GM13977 (cell line): ENCODE results near the gene NTNG2.

Experiments used
- DNase-seq: peaks from one replicate; pipeline ENCODE4 v3.0.0; 2012; ENCODE audit warnings: low spot score
- in situ Hi-C: fragments of 300-500 bp; cut with MboI; formaldehyde crosslinking; loops from one replicate; pipeline ENCODE4 v1.12.0; 2022; ENCODE audit warnings: low sequenced_read_pairs, low pct_unique_long_range_greater_than_20kb, mixed read lengths, inconsistent platforms; ENCODE audit not compliant: unreplicated experiment
- TF ChIP-seq, protein P1 (sequence below): IDR thresholded peaks from 2 replicates; pipeline ENCODE4 v1.5.1; 2012; ENCODE audit warnings: mild to moderate bottlenecking, control low read depth; ENCODE audit not compliant: insufficient read depth; ENCODE audit errors: extremely low read depth, missing control alignments

Gene NTNG2

GRCh38 chr9:132243156-132244074 is 81.6 kb downstream of the NTNG2 start:
- no peak for DNase-seq
- in situ Hi-C loops: no loop called here
- TF ChIP-seq, protein P1, sequence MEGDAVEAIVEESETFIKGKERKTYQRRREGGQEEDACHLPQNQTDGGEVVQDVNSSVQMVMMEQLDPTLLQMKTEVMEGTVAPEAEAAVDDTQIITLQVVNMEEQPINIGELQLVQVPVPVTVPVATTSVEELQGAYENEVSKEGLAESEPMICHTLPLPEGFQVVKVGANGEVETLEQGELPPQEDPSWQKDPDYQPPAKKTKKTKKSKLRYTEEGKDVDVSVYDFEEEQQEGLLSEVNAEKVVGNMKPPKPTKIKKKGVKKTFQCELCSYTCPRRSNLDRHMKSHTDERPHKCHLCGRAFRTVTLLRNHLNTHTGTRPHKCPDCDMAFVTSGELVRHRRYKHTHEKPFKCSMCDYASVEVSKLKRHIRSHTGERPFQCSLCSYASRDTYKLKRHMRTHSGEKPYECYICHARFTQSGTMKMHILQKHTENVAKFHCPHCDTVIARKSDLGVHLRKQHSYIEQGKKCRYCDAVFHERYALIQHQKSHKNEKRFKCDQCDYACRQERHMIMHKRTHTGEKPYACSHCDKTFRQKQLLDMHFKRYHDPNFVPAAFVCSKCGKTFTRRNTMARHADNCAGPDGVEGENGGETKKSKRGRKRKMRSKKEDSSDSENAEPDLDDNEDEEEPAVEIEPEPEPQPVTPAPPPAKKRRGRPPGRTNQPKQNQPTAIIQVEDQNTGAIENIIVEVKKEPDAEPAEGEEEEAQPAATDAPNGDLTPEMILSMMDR: no peak

GRCh38 chr9:132244582-132245455 is 83.0 kb downstream of the NTNG2 start:
- TF ChIP-seq, protein P1: no peak
- in situ Hi-C loops: no loop called here
- DNase-seq: no peak

GRCh38 chr9:132245465-132245864 is 83.6 kb downstream of the NTNG2 start:
- TF ChIP-seq, protein P1: no peak
- in situ Hi-C loops: no loop called here

DNA sequence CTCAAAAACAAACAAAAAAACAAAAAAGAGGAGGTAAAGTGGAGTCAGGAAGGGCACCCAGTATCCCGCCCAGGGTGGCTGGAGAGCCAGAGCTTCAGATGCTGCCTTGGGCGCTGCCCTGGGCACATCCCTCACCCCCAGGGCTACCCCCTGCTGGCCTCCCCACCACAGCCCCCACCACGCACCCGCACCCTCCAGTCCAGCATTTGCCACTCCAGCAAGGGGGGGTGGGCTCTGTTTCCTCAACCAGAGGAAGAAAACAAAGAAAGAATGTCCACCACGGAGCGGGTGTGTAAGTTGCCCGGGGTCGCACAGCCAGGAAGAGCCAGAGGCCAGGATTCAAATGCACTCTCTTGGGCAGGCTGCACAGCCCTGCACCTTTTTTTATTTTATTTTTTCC is 86.1 kb downstream of the NTNG2 start:
- DNase-seq: no peak
- in situ Hi-C loops: no loop called here
- TF ChIP-seq, protein P1: no peak

More at GRCh38 chr9:132245465-132245864, 83.6 kb downstream of the NTNG2 start:
- DNase-seq: no peak

DNA sequence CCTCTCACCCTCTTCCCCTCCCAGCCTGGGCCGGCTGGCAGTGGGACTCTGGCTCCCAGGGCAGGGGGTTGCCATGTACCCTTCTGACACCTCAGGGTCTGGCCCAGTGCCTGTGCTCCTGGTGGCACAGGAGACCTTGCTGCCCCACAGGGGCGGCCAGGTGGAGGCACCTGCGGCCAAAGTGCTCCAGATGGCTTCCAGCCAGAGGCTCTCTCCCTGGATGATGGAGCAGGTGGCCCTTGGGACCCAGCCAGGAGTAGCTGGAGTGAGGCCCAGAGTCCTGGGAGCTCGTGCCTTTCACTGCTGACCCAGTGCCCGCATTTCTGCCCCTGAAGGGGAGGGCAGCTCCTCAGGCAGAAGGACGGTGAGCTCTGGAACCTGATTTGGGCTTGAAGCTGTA is 87.3 kb downstream of the NTNG2 start:
- in situ Hi-C loops: no loop called here
- no peak for DNase-seq
- TF ChIP-seq, protein P1: no peak

DNA sequence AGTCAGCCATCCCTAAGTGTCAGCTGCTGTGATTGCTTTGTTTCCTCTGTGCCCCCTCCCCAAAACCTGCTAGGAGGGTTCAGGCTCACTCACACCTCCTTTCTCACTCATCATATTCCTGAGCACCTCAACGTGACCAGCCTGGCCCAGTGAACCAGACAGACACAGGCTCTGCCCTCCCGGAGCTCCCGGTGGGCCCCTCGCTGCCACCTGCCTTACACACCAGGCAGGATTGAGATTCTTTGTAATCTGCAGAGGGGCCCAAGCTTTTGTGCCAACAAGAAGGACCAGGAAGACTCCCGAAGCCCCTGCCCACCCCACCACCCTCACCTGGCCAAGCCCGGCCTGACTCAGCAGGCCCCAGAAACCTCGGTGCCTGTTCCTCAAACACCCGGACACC is 87.8 kb downstream of the NTNG2 start:
- no peak for DNase-seq
- in situ Hi-C loops: loop anchor here (10.0 kb wide), 1 partner anchor 485 kb away; no protein-coding TSS in a partner anchor
- TF ChIP-seq, protein P1: no peak
